ENCODE data around the gene MAP2K4. TPM values are rescaled to one million over a fixed set of nuclear protein-coding genes. Genes with fewer than 3 reads are reported as not detected.

MAP2K4 gene
- total RNA-seq, 1 donor from 2014 or later = 37.5 TPM

GRCh38 chr17:12037970-12038369, 17.3 kb downstream of the MAP2K4 start:
- peaks cover 83% of the 10 kb centered on the region for H3K79me2 ChIP-seq (ENCODE audit: insufficient read depth, low read length)
- H3K36me3 ChIP-seq (ENCODE audit: insufficient read depth, low read length) = no peaks in the 10 kb centered on the region
- H2AFZ ChIP-seq (ENCODE audit: low read depth, low read length) = no peak overlapping the region
- Mint-ChIP-seq H3K4me1 (ENCODE audit: low read depth, unreplicated experiment) (peaks cover 14% of the 10 kb centered on the region), H3K4me3 (ENCODE audit: unreplicated experiment) (no peak overlapping the region), H3K9me3 (ENCODE audit: unreplicated experiment) (no peaks in the 10 kb centered on the region), H3K27me3 (ENCODE audit: low read depth, unreplicated experiment) (no peaks in the 10 kb centered on the region), H3K36me3 (ENCODE audit: low read depth, unreplicated experiment) (no peaks in the 10 kb centered on the region), H3K27ac (ENCODE audit: unreplicated experiment) (no peak overlapping the region)
- no peak overlapping the region for H3K27ac ChIP-seq (ENCODE audit: low read depth, low read length)
- H4K20me1 ChIP-seq (ENCODE audit: insufficient read depth, low read length) = peaks cover 58% of the 10 kb centered on the region
- no peaks in the 10 kb centered on the region for H3K27me3 ChIP-seq (ENCODE audit: insufficient read depth, low read length)
- peaks cover 16% of the 10 kb centered on the region for H3K4me1 ChIP-seq (ENCODE audit: insufficient read depth, low read length)
- H3K4me2 ChIP-seq (ENCODE audit: low read length) = no peak overlapping the region
- no peak for TF ChIP-seq EZH2 (IDR thresholded peaks at IDR 0.05; ENCODE audit: insufficient read depth, low read length)
- TF ChIP-seq CTCF (IDR thresholded peaks at IDR 0.05; ENCODE audit: insufficient read depth, low read depth, low read length) = no peak
- H3K9me3 ChIP-seq (ENCODE audit: insufficient read depth, low read depth, low read length) = no peaks in the 10 kb centered on the region
- DNase-seq (ENCODE audit: low read depth) (no peak), FAIRE-seq (no peak)
- no peak overlapping the region for H3K9ac ChIP-seq (ENCODE audit: low read length)
- no peak overlapping the region for H3K4me3 ChIP-seq (ENCODE audit: insufficient read depth, low read depth, low read length)

GRCh38 chr17:12040478-12040877, 19.8 kb downstream of the MAP2K4 start:
- Histone ChIP-seq H3K36me3 (ENCODE audit: insufficient read depth, low read length) (no peaks in the 10 kb centered on the region), H3K27me3 (ENCODE audit: insufficient read depth, low read length) (no peaks in the 10 kb centered on the region), H3K4me1 (ENCODE audit: insufficient read depth, low read length) (peaks cover 16% of the 10 kb centered on the region), H4K20me1 (ENCODE audit: insufficient read depth, low read length) (peaks cover 69% of the 10 kb centered on the region), H3K9ac (ENCODE audit: low read length) (no peak overlapping the region), H2AFZ (ENCODE audit: low read depth, low read length) (no peak overlapping the region), H3K79me2 (ENCODE audit: insufficient read depth, low read length) (peaks cover 84% of the 10 kb centered on the region), H3K9me3 (ENCODE audit: insufficient read depth, low read depth, low read length) (no peaks in the 10 kb centered on the region), H3K4me3 (ENCODE audit: insufficient read depth, low read depth, low read length) (no peak overlapping the region), H3K4me2 (ENCODE audit: low read length) (peak overlapping the region; percentile 76), H3K27ac (ENCODE audit: low read depth, low read length) (no peak overlapping the region)
- FAIRE-seq = no peak
- Mint-ChIP-seq H3K4me1 (ENCODE audit: low read depth, unreplicated experiment) (peaks cover 14% of the 10 kb centered on the region), H3K27ac (ENCODE audit: unreplicated experiment) (no peak overlapping the region), H3K4me3 (ENCODE audit: unreplicated experiment) (no peak overlapping the region), H3K9me3 (ENCODE audit: unreplicated experiment) (no peaks in the 10 kb centered on the region), H3K27me3 (ENCODE audit: low read depth, unreplicated experiment) (no peaks in the 10 kb centered on the region), H3K36me3 (ENCODE audit: low read depth, unreplicated experiment) (no peaks in the 10 kb centered on the region)
- no peak for DNase-seq (ENCODE audit: low read depth)
- TF ChIP-seq CTCF (IDR thresholded peaks at IDR 0.05; ENCODE audit: insufficient read depth, low read depth, low read length) (no peak), EZH2 (IDR thresholded peaks at IDR 0.05; ENCODE audit: insufficient read depth, low read length) (no peak)

GRCh38 chr17:12041312-12041711, 20.6 kb downstream of the MAP2K4 start:
- Histone ChIP-seq H3K27ac (ENCODE audit: low read depth, low read length) (peak overlapping the region; percentile 59), H3K4me2 (ENCODE audit: low read length) (peak overlapping the region; percentile 76), H3K36me3 (ENCODE audit: insufficient read depth, low read length) (no peaks in the 10 kb centered on the region), H4K20me1 (ENCODE audit: insufficient read depth, low read length) (peaks cover 74% of the 10 kb centered on the region), H3K27me3 (ENCODE audit: insufficient read depth, low read length) (no peaks in the 10 kb centered on the region), H2AFZ (ENCODE audit: low read depth, low read length) (no peak overlapping the region), H3K4me1 (ENCODE audit: insufficient read depth, low read length) (peaks cover 16% of the 10 kb centered on the region), H3K79me2 (ENCODE audit: insufficient read depth, low read length) (peaks cover 84% of the 10 kb centered on the region), H3K9ac (ENCODE audit: low read length) (peak overlapping the region; percentile 25), H3K4me3 (ENCODE audit: insufficient read depth, low read depth, low read length) (no peak overlapping the region), H3K9me3 (ENCODE audit: insufficient read depth, low read depth, low read length) (no peaks in the 10 kb centered on the region)
- Mint-ChIP-seq H3K9me3 (ENCODE audit: unreplicated experiment) (no peaks in the 10 kb centered on the region), H3K4me3 (ENCODE audit: unreplicated experiment) (no peak overlapping the region), H3K36me3 (ENCODE audit: low read depth, unreplicated experiment) (no peaks in the 10 kb centered on the region), H3K27me3 (ENCODE audit: low read depth, unreplicated experiment) (no peaks in the 10 kb centered on the region), H3K4me1 (ENCODE audit: low read depth, unreplicated experiment) (peaks cover 14% of the 10 kb centered on the region), H3K27ac (ENCODE audit: unreplicated experiment) (no peak overlapping the region)
- DNase-seq (ENCODE audit: low read depth) (peak; percentile 82), FAIRE-seq (peak; percentile 76)
- TF ChIP-seq CTCF (IDR thresholded peaks at IDR 0.05; ENCODE audit: insufficient read depth, low read depth, low read length) (no peak), EZH2 (IDR thresholded peaks at IDR 0.05; ENCODE audit: insufficient read depth, low read length) (no peak)

Measured in astrocyte (in vitro differentiated cells and primary cell).